GM12872 (cell line): Measurements from ENCODE around the gene PTPRN2.

Source experiments
- CTCF ChIP-seq: IDR thresholded peaks from 3 replicates; pipeline ENCODE4 v1.5.1; 2011; ENCODE audit warnings: low read depth, mild to moderate bottlenecking, low read length, moderate library complexity; ENCODE audit not compliant: insufficient read depth

Gene PTPRN2

DNA sequence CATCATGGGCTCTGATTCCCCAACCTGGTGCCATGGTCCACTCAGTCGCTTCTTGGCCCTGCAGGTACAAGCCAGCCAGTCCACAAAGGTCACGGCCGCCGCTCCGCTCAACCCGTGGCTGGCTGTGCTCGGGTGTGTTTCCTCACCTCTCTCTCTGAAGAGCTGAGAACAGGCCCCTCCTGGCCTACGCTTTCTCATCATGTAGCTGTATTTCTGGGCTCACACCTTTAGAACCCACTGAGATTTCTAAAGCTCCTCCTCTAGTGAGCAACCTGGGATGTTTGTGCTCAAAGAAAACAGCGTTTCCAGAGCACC is 30.2 kb downstream of the PTPRN2 start:
- TF ChIP-seq CTCF: no peak

DNA sequence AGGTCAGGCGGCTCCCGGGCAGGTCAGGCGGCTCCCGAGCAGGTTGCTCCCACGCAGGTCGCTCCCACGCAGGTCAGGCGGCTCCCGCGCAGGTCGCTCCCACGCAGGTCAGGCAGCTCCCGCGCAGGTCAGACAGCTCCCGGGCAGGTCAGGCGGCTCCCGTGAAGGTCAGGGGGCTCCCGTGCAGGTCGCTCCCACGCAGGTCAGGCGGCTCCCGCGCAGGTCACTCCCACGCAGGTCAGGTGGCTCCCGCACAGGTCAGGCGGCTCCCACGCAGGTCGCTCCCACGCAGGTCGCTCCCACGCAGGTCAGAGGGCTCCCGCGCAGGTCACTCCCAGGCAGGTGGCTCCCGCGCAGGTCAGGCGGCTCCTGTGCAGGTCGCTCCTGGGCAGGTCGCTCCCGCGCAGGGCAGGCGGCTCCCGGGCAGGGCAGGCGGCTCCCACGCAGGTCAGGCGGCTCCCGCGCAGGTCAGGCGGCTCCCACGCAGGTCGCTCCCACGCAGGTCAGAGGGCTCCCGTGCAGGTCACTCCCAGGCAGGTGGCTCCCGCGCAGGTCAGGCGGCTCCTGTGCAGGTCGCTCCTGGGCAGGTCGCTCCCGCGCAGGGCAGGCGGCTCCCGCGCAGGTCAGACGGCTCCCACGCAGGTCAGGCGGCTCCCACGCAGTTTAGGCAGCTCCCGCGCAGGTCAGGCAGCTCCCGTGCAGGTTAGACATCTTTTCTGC is 30.7 kb downstream of the PTPRN2 start:
- no peak for TF ChIP-seq CTCF

GRCh38 chr7:158555034-158555520 is 32.5 kb downstream of the PTPRN2 start:
- no peak for TF ChIP-seq CTCF

GRCh38 chr7:158550886-158551452 is 36.7 kb downstream of the PTPRN2 start:
- no peak for TF ChIP-seq CTCF

- TF ChIP-seq CTCF: no peak
These were observed 37.3 kb downstream of the PTPRN2 start for GRCh38 chr7:158550394-158550700.

DNA sequence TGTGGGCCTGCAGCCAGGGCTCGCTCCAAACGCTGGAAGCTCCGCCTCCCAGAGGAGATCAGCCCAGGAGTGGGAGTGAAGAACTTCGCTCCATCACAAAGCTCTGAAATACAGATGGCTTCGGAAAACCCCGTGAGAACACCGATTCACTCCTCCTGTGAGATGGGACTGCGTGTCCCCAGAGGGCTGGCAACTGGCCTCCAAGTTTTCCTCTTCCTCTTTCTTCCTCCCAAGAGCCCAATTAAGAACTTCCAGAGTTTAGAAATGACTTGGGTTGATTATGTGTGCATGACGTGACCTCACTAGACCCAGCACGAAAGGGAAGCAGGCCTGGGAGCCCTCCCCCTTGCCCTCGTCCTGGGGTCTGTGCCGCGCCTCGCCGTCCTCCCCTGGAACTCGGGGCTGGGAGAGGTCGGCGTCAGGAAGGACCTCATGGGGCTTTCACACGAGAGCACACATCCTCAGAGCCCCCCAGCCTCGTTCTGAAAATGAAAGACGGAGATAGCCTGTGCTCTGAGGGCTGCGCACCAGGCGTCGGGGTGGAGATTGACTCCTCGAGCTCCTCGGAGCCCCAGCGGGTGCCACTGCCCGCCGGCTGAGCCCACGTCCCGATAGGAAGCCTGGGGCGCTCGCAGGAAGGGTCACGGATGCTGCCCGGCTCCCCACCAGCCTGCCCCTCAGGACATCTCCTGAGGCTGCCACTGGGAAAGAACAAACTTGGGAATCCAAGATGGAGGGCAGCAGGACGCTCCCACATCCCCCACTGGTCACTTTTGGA is 37.8 kb downstream of the PTPRN2 start:
- TF ChIP-seq CTCF: no peak

DNA sequence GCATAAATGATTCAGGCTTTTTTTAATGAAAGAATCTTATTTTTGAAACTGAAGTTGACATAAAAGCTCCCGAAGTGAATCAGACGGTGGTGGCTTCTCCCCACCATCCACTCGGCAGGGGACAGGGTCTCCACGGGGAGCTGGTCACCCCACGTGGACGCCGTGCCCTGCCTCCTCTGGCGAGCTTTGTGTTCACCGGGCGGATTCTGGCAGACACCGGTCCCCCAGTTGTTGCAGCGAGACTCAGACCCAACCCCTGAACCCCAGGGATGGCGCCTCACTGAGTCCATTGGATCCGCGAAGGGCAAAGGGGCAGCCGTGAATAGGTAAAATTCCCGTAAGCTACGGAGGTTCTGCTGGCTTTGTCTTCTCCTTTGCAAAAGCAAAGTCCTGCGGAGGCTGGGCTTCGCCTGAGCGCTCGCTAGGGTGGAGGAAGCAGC is 38.4 kb downstream of the PTPRN2 start:
- no peak for TF ChIP-seq CTCF
